HG03520 (cell line): Measurements from ENCODE around the gene TRPC3.

ENCODE experiments used
- ATAC-seq: cut with Tn5 transposase; IDR thresholded peaks from one replicate; pipeline ENCODE4 v1.9.1; 2021; ENCODE audit warnings: mild to moderate bottlenecking, moderate library complexity; ENCODE audit not compliant: unreplicated experiment

Gene TRPC3

DNA sequence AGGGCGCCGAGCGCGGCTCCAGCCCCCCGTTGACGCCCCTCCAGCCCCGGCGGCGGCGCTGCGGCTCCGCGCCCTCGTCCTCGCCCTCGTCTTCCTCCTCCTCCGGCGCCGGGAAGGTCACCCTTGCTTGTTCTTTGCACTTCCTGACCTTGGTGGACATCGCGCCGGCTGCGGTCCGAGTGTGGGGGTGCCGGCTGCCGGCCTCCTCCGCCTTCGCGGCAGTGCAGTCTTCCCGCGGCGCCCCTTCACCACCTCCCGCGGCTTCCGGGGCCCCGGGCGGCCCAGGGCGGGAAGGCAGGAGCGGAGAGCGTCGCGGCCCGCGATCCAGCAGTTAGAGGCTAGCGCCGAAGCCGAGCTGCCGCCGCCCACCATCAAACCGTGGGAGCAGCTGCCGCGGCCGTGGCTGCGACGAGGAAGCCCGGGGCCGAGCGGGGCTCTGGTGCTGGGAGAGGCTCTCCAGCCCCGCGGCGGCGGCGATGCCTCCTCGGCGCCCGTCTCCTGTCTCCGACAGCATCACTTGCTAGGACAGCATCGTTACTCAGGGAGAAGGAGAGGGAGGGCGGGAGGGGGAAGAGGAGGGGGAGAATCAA, at the start of gene TRPC3:
TRPC3 (minus strand) TSS at position 540 of the 590 bp plus-strand sequence; CDS start at position 160, 380 bp downstream.
- peak; percentile 22 for ATAC-seq

DNA sequence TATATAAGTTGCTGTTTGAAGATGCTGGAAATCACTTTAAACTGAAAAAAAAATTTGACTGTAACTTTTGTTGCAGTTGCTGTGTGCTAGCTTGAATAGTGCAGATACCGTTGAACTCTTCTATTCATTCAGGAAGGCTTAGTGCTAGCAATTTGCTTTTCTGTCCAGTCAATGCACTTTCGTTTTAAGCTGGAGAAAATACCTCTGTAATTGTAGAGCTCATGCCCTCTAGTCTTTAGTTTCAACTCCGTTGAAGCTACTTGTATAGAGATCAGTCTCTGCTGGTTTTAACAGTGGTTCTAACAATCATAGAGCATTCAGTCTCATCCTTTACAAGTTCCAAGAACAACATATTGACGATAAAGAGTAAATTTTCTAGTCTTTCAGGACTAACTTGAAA, 49.0 kb upstream of the TRPC3 start:
- ATAC-seq, result no peak

DNA sequence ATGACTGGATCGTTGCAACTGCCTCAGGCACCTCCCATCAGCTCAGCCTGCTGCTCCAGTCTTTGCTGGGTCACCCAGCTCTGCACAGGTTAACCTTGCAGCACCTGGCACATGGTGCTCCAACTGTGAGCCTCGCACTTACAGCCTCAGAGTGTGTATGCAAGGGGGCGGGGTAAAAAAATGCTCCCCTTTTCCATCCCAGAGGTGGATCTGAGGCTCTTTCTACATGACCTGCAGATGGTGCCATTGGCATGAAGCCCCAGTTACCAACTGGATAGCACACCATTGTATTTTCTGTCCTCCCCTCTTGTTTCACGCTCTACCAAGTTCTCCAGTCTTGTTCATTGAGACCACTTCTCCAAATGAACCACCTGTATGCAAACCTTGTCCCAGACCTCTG, 46.2 kb upstream of the TRPC3 start:
- ATAC-seq, result no peak

DNA sequence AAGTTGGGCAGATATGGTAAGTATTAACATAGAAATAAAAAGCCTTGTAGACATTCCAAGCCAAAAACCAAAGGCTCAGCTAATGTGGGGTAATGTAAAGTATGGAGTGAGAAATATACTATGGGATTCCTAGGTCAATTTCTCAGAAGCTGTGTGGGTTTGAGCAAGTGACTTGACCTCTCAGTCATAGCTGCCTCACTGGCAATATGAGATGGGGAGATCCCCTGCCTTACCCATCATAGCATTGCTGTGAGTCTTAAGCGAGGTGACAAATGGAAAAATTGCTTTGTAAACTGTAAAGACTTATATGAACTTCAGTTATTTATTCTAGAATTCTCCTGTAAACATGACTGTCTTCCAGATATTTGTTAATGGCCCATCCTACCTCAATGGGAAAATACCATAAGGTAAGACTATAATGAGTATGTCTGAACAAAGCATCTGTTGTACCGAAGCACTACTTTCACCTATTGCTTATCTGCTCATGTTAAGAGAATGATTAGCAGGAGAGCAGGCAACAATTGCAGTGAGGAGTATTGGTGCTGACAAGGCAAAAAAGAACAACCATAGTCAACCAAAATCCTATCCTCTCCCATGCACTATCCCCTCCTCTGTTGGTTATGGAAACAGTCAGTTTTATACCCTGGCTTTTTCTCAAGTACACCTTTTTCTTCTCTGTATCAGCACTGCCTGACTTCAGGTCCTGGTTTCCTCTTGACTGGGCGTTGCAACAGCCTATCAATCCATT, 44.1 kb upstream of the TRPC3 start:
- ATAC-seq, result no peak

DNA sequence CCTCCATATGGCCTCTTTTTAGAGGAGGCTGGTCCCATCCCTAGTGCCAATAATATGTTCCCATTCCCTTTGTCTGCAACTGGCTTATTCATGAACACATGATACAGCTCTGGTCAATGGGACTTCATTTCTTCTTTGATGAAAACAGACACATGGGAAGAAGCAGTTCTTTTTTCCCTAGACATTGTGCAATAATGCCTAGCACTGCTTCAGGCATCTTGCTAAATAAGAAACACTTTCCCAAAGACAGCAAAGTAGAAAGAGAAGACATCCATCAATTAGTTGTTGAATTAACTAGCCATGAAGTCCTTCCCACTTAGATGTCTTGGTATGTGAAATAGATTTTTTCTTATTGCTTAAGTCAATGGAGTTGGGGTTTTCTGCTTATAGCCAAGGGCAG, 40.1 kb upstream of the TRPC3 start:
- no peak for ATAC-seq

DNA sequence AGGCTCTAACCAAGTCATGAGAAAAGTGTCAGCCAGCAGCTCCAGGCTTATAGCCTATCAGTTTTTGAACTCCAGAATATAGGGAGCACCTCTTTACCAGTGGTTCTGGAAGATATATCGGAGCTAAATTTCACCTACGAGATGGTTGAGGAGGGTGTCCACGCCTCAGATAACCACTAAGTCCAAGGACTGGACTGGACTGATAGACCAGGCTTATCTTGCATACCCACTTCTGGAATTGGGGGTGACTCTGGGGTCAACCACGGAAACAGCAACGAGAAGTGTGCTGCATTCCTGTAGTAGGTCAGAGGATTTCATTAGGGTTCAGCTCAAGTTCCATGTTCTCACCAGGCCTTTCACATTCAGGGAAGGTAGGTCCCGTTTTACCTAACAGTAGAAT, 38.6 kb upstream of the TRPC3 start:
- ATAC-seq, result no peak

DNA sequence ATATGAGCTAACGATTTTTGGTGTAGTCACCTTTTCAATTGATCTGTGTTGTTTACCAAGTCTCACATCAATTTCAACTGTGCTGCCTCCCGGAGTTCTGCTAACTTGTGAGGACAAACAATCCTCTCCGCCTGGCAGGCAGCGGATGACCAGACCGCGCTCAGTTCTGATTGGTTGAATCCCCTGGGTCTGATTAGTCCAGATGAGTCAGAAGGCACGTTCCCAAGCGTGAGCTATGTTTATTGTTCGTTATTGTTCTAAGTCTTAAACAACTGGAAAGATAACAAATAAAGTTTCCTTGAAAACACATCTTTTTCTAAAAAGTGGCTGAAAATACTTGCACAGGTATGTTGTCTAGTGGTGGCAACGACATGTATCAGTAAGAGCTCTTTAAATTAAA, 37.9 kb upstream of the TRPC3 start:
- no peak for ATAC-seq

DNA sequence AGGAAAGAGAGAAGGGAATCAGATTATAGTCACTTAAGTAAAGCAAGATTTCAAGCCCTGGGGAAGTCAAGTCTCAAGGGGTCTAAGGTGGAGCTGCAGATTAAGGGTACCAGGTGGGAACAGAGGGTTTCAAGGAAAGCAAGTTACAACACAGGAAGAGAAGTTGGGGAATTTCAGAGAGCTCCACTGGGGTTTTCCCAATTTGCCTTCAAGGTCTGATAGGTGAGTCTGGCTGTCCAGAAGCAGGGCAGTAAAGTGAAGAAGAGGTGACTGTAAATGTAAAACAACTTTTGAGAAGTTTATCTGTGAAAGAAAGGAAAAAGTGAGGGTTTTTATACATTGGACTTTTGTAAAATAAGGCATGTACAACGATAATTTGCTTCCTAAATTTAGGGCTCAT, 37.1 kb upstream of the TRPC3 start:
- no peak for ATAC-seq

DNA sequence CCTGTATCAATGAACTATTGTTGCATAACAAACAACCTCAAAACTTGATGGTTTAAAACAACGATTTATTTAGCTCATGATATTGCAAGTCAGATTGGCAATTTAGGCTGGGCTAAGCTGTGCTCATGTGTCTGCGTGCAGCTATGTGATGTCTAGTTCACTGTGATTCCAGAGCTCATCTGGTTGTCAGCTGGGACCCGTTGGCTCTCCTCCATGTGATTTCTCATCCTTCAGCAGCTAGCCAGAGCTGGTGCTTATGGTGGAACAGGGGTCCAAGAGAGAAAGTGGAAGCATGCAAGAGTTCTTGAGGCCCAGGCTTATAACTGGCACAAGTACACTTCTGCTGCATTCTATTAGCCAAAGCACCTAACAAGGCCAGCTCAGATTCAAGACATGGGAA, 28.8 kb upstream of the TRPC3 start:
- no peak for ATAC-seq

DNA sequence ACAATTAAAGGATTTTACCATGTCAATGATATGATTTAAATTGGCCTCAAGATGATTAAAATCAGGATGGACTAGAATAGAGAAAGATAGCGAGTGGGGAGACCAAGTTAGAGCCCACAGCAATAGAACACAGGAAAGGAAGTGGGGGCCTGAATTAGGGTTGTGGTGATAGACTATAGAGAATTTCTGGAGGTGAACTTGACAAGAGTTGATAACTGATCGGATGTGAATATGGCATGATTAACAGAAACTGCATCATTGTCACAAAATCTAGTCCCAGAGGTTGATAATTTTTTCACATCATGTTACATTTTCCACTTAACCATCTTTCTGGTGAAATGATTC, 26.3 kb upstream of the TRPC3 start:
- peak; percentile 36 for ATAC-seq

DNA sequence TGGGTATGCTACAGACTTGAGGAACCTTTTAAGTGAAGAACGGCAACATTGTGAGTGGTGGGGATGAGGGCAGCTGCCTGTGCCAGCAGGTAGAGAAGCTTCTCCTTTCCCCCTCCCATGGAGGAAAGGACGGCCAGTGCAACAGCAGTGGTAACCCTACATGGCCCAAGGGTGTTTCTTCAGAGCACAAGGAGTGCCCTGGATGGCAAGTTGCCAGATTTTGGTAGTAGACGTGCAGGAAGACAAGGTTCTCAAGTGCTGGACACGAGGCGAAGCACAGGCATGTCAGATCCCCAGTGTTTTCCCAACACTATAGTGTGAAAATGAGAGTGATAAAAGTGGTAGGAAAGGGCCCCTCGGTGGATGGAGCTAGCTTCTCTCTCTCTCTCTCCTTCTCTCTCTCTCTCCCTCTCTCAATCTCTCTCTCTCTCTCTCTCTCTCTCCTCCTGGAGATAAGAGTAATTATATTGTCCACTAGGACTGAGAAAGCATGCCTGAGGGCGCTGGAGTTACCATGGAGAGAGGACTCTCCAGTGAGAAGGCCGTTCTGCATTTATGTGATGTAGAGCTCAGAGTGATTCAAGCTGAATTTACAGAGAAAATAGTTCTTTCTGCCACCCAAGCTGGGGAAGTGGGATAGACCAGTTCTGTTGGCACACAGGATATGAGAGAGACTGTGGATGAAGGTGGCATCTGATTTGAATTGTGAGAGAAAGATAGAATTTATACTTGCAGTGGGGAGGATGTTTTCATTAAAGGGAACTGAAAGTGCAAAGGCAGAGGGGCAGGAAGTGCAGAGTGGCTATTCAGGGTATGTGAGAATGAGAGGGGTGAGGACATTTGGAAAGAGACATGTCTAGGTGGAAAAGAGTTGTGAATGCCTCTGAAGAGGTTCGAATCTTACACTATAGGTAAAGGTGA, 25.7 kb upstream of the TRPC3 start:
- peak; percentile 99 for ATAC-seq

DNA sequence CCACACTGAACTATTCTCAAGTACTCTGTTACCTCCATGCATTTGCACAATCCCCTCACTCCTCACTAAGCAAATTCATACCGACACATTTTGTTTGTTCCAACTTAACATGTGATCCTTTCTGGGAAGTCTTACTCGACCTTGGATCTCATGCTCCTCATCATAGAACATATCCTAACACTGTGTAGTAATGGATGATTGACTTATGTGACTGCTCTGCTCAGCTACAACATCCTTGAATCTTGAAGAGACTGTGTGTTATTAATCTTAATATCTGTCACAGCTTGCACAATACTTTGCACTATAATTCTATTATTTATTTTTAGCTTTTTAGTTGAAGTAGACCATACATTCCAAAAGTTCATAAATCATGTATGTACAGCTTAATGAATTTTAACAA, 23.9 kb upstream of the TRPC3 start:
- no peak for ATAC-seq

DNA sequence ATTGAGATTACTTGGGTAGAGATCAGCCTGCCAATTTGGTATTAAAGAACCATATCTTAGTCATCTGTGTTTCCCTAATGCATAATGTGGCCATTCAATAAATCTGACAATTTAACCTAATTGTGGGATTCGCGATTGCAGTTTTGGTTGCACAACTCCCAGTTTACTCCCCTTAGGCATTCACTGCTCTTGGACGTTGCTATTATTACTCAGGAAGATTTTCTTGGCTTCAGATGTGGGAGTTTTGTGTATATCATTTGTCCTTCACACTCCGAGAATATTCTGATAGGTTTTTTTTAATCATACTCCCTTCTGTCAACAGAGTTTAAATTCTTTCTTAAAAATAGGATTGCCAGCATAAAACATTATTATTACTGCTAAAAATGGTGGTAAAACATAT, 22.0 kb upstream of the TRPC3 start:
- no peak for ATAC-seq

DNA sequence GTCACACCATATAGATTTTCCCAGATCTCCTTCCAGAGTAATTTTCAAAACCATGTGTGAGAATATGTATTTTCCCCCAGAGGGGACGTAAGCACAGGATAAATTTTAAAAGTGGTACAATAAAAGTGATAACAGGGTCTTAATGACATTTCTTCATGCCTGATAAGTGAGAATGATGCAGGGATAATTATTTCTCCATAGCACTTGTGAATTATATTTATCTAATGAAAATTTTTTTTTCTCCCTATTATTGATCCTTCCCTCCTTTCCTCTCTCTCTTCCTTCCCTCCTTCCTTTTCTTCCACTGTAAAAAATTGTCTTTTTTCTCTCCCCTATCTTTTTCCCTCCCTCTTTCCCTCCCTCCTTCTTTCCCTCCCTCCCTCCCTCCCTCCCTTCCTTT, 17.0 kb upstream of the TRPC3 start:
- no peak for ATAC-seq

DNA sequence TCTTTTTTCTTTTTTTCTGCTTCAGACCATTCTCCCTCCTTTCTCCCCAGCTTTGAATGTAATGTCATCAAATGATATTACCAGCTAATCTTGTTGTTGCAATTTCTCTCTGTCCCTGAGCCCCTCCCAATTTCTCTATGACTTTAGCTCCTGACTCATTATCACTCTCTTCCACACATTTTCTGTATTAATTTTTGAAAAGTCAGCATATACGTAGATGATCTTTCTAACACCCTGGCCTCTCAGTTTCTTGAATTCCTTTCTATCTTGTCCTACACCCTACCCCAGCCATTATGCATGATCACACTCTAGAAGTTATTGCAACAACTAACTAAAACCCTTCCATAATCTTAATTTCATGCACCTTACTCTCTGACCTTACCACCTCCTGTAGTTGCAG, 13.1 kb upstream of the TRPC3 start:
- ATAC-seq, result no peak

DNA sequence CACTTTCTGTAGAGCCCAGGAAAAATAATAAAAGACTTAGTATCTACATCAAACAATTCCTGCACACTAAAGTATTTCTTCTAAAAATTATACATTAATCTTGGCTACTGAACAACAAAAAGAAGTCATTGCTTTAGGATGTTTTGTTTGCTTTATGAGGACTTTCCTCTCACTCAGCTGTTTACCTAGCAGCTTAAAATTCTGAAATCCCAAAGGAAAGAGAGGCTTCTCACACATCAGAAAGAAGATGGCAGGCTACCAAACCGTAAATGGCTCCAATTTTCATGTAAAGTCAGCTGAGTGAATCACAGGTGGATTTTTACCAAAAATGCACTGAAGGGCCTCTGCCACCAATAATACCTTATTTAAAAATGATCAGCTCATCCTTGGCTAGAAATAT, 9.0 kb upstream of the TRPC3 start:
- no peak for ATAC-seq

DNA sequence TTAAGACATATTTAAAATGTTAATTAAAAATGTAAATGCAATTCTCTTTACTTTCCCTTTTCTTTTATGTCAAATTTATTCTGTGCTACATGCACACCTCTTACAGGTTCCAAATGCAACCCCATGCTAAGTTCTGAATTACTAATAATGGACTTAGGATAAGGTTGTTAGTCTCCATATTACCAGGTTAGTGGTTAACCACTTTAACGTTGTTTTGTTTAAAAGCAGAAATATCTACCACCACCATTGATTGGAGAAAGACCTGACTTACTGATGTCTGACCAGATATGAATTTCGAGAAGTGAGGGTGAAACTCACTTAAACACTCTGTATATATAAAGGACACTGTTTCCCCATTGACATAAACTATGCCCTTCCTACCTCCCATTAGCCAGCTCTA, 6.9 kb upstream of the TRPC3 start:
- no peak for ATAC-seq

DNA sequence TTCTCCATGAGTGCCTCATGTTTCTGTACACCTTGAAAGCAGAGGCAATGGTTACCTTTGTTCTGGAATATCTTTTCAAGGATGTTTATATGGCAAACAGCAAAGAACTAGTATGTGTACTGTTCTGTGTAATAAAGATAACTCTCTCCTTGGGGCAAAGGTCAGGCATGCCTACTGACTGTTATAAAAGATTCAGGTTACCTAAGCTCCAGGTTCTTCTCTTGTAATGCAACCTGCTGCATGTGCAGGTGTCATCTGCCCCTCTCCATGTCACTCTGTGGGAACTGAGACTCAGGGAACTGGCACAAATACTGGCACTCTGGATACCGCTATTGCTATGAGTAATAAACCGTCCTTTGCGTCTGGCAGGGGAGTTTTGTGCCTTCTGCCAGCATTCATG, 5.4 kb upstream of the TRPC3 start:
- no peak for ATAC-seq

DNA sequence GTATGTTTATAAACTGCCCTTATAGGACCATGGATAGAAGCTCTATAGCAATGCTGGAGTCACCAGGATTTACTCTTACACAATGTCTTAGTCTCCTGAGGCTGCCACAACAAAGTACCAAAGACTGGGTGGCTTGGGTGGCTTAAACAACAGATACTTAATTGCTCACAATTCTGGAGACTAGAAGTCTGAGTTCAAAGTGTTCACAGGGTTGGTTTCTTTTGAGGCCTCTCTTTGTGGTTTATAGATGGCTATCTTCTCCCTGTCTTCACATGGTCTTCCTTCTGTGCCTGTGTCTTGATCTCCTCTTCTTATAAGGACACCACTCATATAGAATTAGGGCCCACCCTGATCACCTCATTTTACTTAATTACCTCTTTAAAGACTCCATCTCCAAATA, 2.0 kb upstream of the TRPC3 start:
- no peak for ATAC-seq

DNA sequence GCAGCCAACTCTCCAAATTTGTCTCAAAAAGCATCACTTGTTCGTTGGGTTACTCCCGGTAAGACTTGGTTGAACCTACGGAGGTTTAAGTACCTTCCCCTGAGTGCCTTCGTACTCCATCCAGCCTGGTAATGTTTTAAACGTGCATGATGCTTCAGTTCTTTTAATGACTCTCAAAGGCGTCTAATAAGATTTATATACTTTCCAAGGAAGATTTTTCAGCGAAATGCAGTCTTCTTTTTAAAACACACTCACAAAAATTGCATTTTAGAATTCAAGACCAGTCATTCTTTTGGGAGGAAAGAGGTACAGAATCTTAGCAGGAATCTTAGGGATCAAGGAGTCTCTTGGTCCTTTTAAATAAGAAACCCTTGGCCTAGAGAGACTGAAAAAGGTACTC, 430 bp upstream of the TRPC3 start:
- ATAC-seq, result no peak

DNA sequence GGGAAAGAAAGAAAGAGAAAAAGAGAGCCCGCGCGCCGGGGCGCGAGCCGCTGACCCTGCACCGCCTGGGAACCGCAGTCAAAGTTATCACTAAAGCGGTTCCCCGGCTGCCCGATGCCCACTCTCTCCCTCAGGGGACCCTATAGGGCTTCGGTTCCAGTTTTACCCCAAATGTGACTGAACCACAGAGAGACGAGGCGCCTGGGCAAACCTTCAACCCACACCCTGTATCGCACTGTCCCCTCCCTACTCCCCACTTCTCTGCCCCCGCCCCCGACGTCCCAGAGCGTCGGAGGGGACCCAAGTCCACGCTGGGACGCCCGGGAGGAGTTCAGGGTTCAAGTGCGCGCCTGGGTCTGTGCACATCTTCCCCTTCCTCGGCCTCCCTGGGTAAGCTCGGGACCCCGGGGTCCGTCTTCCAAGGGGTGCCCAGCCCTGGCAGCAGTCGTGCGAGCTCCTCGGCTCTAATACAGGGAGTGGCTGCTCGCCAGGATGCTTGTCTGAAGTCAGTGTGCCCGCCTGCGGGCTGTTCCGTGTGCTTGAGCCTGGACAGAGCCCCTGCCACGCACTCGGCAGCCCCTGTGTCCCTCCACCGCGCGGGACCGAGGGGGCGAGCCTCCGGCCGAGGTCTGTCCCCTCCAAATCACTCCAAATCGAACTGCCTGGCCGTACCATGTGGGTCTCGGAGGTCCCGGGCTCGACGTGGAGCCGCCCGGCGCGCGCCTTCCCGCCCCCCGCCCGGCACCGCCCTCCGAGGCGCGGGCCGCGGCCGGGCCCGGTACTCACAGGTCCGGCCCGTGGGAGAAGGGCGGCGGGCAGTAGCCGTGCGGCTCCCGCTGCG, 960 bp downstream of the TRPC3 start:
- ATAC-seq, result peak; percentile 27
